ENCODE data around the gene LPIN3.

Gene LPIN3

GRCh38 chr20:41366546-41367392 is 26.1 kb downstream of the LPIN3 start, which contains the start of gene EMILIN3:
TSS of gene EMILIN3 (minus strand) at chr20:41366818. CDS start at chr20:41366634, 184 bp downstream.
- no peak for DNase-seq (ENCODE audit: low read depth)

GRCh38 chr20:41367393-41367695 is 26.7 kb downstream of the LPIN3 start:
- no peak for DNase-seq (ENCODE audit: low read depth)

- DNase-seq (ENCODE audit: low read depth), result no peak
Observed at GRCh38 chr20:41367956-41368355, 27.3 kb downstream of the LPIN3 start.

- no peak for DNase-seq (ENCODE audit: low read depth)
Observed at GRCh38 chr20:41369673-41370072, 29.1 kb downstream of the LPIN3 start.

- no peak for DNase-seq (ENCODE audit: low read depth)
Observed at GRCh38 chr20:41370176-41370575, 29.6 kb downstream of the LPIN3 start.

GRCh38 chr20:41371371-41371770 is 30.8 kb downstream of the LPIN3 start:
- no peak for DNase-seq (ENCODE audit: low read depth)

GRCh38 chr20:41373251-41373783 is 32.7 kb downstream of the LPIN3 start:
- no peak for DNase-seq (ENCODE audit: low read depth)

- DNase-seq (ENCODE audit: low read depth), result no peak
Observed at GRCh38 chr20:41373931-41374920, 33.6 kb downstream of the LPIN3 start.

- no peak for DNase-seq (ENCODE audit: low read depth)
Observed at GRCh38 chr20:41375846-41376245, 35.2 kb downstream of the LPIN3 start.

- no peak for DNase-seq (ENCODE audit: low read depth)
Observed at GRCh38 chr20:41376349-41376748, 35.7 kb downstream of the LPIN3 start.

GRCh38 chr20:41377275-41377674 is 36.7 kb downstream of the LPIN3 start:
- no peak for DNase-seq (ENCODE audit: low read depth)

- DNase-seq (ENCODE audit: low read depth), result no peak
Observed at GRCh38 chr20:41379551-41379950, 38.9 kb downstream of the LPIN3 start.

GRCh38 chr20:41380551-41381193 is 40.1 kb downstream of the LPIN3 start:
- no peak for DNase-seq (ENCODE audit: low read depth)

- no peak for DNase-seq (ENCODE audit: low read depth)
Observed at GRCh38 chr20:41382791-41383305, 42.2 kb downstream of the LPIN3 start.

GRCh38 chr20:41386502-41387427 is 46.1 kb downstream of the LPIN3 start:
- DNase-seq (ENCODE audit: low read depth), result no peak

- no peak for DNase-seq (ENCODE audit: low read depth)
Observed at GRCh38 chr20:41387444-41387851, 46.8 kb downstream of the LPIN3 start.

- DNase-seq (ENCODE audit: low read depth), result no peak
Observed at GRCh38 chr20:41390889-41391288, 50.3 kb downstream of the LPIN3 start.

- peak; percentile 15 for DNase-seq (ENCODE audit: low read depth)
Observed at GRCh38 chr20:41391587-41392001, 51.0 kb downstream of the LPIN3 start.

GRCh38 chr20:41392295-41392694 is 51.7 kb downstream of the LPIN3 start:
- no peak for DNase-seq (ENCODE audit: low read depth)

- no peak for DNase-seq (ENCODE audit: low read depth)
Observed at GRCh38 chr20:41392871-41393704, 52.5 kb downstream of the LPIN3 start.

Data from non-pigmented ciliary epithelial cell (primary cell).